NB4 (cell line): ENCODE results near the gene LRMDA.

Experiments
- DNase-seq: peaks from one replicate; pipeline ENCODE4 v3.0.0; 2010; ENCODE audit warnings: low read depth
- H3K4me3 ChIP-seq: one replicate; pipeline ENCODE4 v1.5.1; 2011; ENCODE audit warnings: mild to moderate bottlenecking, low read depth, low read length, moderate library complexity
- CTCF ChIP-seq: IDR thresholded peaks from one replicate; pipeline ENCODE4 v1.5.1; 2012; ENCODE audit warnings: low read depth, low read length
- MYC ChIP-seq: IDR thresholded peaks from 2 replicates; pipeline ENCODE4 v1.6.1; 2011; ENCODE audit warnings: low read depth, low read length
- POLR2A ChIP-seq: IDR thresholded peaks from 2 replicates; pipeline ENCODE4 v1.6.1; 2011; ENCODE audit warnings: mild to moderate bottlenecking; ENCODE audit not compliant: insufficient read length; ENCODE audit errors: extremely low read depth
- TF ChIP-seq, protein P1 (sequence below): IDR thresholded peaks from 2 replicates; pipeline ENCODE4 v1.6.1; 2011; ENCODE audit warnings: low read depth, low read length

LRMDA gene

GRCh38 chr10:76114581-76115001 lies 683.2 kb downstream of the LRMDA start:
- no peak for TF ChIP-seq MYC
- TF ChIP-seq, protein P1, sequence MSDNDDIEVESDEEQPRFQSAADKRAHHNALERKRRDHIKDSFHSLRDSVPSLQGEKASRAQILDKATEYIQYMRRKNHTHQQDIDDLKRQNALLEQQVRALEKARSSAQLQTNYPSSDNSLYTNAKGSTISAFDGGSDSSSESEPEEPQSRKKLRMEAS = no peak
- no peak for TF ChIP-seq CTCF
- no peak for TF ChIP-seq POLR2A
- H3K4me3 ChIP-seq = no peak overlapping the region
- DNase-seq = no peak

DNA sequence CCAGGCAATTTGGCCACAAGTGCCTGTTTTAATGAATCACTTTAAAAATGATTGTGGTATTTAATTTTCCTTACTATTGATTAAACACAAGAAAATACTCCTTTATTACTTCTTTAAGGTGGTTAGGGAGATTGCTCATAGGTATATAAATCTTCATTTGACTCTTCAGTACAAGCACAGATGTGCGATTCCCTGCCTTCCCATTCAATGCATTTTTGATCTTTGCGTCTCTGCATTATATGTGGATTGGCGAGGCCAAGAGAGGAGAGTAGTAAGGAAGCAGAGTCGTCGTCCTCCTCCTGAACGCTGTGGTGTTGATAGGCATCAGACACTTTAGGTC lies 683.7 kb downstream of the LRMDA start:
- DNase-seq = no peak
- no peak for TF ChIP-seq CTCF
- TF ChIP-seq, protein P1 = no peak
- TF ChIP-seq MYC = no peak
- TF ChIP-seq POLR2A = no peak
- no peak overlapping the region for H3K4me3 ChIP-seq

DNA sequence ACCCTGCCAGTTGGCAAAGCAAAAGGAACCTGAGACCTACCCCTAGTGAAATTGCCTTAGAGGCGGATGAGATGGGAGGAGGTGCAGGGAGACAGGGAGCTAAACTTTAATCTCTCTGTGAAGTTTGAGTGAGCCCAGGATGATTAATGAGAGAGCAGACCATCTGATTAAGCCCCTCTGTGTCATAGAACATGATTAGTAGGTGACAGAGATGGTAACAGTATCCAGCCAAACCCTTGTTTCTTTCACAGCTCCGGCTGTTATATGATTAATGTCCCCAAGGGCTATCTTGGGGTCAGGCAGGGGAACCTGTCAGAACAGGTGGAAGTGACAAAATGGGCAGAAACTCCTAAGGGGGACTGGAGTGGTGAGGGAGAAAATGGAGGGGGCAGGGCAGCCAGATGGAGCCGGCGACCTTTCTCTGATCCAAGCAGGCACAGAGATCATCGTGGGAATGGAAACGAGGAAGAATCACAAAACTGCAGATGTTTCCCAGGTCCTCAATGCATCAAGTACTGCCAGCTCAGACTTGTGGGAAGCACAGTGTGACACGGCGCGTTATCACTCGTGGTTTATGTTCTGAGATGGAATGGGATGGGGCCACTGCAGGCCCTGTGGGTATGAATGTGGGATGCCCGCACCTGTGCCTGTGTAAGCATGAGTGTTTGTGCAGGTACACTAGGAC lies 684.2 kb downstream of the LRMDA start:
- H3K4me3 ChIP-seq = no peak overlapping the region
- TF ChIP-seq CTCF (no peak), MYC (no peak), POLR2A (no peak)
- TF ChIP-seq, protein P1 = no peak
- no peak for DNase-seq

GRCh38 chr10:76116523-76116922 lies 685.1 kb downstream of the LRMDA start:
- DNase-seq = no peak
- TF ChIP-seq MYC (no peak), CTCF (no peak), POLR2A (no peak)
- TF ChIP-seq, protein P1 = no peak
- no peak overlapping the region for H3K4me3 ChIP-seq

GRCh38 chr10:76117949-76118348 lies 686.5 kb downstream of the LRMDA start:
- H3K4me3 ChIP-seq = no peak overlapping the region
- TF ChIP-seq, protein P1 = no peak
- TF ChIP-seq POLR2A (no peak), MYC (no peak), CTCF (no peak)
- no peak for DNase-seq
